ENCODE data around the gene ANO8.
"Not testable (repeated sequence)": the region's sequence is repeated elsewhere in the genome, so short reads cannot be mapped to it uniquely, and the experiment has no call there.

Gene ANO8

GRCh38 chr19:17286263-17286662 is 48.4 kb downstream of the ANO8 start:
- no peak for DNase-seq

DNA sequence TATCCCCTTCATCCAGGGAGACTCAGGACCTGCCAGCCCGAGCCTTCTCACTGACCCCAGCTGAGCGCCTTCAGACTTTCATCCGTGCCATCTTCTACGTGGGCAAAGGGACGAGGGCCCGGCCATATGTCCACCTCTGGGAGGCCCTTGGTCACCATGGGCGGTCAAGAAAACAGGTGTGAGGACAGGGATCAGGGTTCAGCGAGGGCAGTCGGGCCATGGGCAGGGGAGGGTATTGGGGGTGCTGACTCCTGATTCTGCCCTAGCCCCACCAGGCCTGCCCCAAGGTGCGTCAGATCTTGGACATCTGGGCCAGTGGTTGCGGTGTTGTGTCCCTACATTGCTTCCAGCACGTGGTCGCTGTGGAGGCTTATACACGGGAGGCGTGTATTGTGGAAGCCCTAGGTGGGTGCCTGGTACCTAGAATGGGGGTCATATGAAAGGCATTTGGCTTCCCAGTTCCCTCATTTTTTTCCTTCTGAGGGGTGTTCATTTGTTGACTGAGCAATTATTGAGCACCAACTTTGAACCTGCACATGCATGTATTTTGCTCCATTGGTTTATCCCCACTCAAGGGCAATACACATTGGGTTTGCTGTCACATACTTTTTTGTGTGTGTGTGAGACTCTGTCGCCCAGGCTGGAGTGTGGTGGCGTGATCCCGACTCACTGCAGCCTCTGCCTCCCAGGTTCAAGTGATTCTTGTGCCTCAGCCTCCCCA is 49.1 kb downstream of the ANO8 start:
- no peak for DNase-seq

DNA sequence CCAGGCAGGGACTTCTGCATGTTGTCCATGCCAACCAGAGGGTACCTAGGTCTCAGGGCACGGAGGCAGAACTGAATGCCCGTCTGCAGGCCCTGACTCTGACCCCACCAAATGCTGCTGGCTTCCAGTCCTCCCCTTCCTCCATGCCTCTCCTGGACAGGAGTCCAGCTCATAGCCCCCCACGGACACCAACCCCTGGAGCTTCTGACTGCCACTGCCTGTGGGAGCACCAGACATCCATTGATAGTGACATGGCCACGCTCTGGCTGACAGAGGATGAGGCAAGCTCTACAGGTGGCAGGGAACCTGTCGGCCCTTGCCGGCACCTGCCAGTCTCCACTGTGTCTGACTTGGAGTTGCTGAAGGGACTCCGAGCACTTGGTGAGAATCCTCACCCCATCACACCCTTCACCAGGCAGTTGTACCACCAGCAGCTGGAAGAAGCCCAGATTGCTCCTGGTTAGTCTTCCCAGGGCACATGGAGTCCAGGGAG is 51.1 kb downstream of the ANO8 start:
- no peak for DNase-seq

DNA sequence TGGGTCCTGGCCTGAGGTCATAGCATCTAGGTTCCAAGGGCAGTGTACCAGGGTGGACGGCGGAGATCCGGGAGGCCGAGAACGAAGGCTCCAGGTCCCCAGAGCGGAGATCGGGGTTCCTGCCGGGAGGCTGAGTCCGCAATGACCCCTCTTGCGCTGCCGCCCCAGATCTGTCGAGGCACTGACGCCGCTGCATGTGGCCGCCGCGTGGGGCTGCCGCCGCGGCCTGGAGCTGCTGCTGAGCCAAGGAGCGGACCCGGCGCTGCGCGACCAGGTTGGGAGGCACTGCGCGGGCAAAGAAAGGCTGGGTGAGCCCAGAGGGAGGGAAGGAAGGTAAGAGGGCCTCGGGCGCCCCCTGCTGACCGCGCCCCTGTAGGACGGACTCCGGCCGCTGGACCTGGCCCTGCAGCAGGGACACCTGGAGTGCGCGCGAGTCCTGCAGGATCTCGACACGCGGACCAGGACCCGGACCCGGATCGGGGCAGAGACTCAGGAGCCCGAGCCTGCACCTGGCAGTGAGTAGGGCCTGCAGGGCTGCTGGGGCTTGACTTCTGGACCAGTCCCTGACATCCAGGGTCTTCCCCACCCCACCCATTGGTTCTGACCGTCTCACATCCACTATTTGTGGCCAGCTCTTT is 52.0 kb downstream of the ANO8 start:
- DNase-seq, result peak; percentile 91

DNA sequence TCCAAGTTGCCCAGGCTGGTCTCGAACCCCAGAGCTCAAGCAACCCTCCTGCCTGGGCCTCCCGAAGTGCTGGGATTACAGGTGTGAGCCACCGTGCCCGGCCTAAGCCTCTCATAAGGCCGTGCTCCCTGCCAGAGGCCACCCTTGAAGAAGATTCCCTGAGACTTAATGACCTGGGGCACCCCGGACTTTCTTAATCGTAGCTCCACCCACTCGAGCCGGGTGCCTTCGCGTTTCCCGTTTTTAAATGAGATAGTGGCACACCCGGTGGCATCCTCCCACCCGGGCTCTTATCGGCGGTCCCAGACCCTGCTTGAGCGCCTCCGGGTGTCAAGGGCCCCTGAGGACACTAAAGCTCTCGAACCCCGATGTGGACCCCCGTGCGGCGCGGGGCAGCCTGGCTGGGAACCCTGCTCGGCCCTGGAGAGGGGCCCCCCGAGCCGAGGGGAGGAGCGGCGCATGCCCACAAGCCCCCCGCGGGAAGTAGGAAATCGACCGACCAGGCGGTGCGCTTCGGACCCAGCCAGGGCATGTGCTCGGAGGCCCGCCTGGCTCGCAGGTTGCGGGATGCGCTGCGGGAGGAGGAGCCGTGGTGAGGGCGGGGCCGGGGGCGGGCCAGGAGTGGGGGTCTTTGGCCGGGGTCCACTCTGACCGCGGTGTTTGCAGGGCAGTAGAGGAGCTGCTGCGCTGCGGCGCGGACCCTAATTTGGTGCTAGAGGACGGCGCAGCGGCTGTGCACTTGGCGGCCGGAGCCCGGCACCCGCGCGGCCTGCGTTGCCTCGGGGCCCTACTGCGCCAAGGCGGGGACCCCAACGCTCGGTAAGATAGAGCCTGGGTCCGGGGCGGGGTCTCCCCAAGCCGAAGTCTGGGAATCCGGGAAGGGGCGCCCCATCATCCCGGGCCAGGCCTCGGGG is 53.0 kb downstream of the ANO8 start, which contains the start of gene ANKLE1:
Gene ANKLE1 (plus strand): TSS at position 511 of the 914 bp plus-strand sequence. CDS start 20 bp downstream, at position 531.
- DNase-seq, result peak; percentile 78

GRCh38 chr19:17279436-17279835 is 55.2 kb downstream of the ANO8 start:
- DNase-seq, result no peak

GRCh38 chr19:17275441-17276175 is 59.0 kb downstream of the ANO8 start:
- DNase-seq, result no peak

GRCh38 chr19:17274892-17275291 is 59.8 kb downstream of the ANO8 start:
- DNase-seq, result not testable (repeated sequence)

Data from stimulated activated CD8-positive, alpha-beta memory T cell treated with anti-CD3 and anti-CD28 coated beads, Interleukin-4, amount 100 ng/mL, for 48 hours (primary cell).